K562 (cell line): ENCODE data around the gene INTS12. TPM values are rescaled to one million over a fixed set of nuclear protein-coding genes. Genes with fewer than 3 reads are reported as not detected.

Experiments
- ARHGAP35 ChIP-seq: fragments of 450-650 bp; IDR thresholded peaks from 2 replicates; pipeline ENCODE4 v1.6.1; 2018; ENCODE audit not compliant: partially characterized antibody
- ARID1B ChIP-seq: fragments of 450-650 bp; IDR thresholded peaks from 2 replicates; pipeline ENCODE4 v1.6.1; 2016; ENCODE audit warnings: antibody characterized with exemption, mild to moderate bottlenecking, inconsistent platforms
- CHD4 ChIP-seq: fragments of 200-600 bp; sonication (generic); IDR thresholded peaks from 3 replicates; pipeline ENCODE4 v1.6.1; 2012; ENCODE audit warnings: low read depth, mild to moderate bottlenecking, mixed read lengths, low read length, inconsistent platforms; ENCODE audit not compliant: insufficient read depth, insufficient replicate concordance, poor library complexity, severe bottlenecking
- EP300 ChIP-seq: IDR thresholded peaks from 2 replicates; pipeline ENCODE4 v1.6.1; 2012; ENCODE audit warnings: low read length, improper control_type of control experiment
- ETV1 ChIP-seq: fragments of 450-650 bp; conservative IDR thresholded peaks from 2 replicates; pipeline ENCODE4 v1.6.1; 2016; ENCODE audit warnings: missing genetic modification characterization, control low read depth, low read depth, missing compliant biosample characterization
- FOXO4 ChIP-seq: fragments of 450-650 bp; formaldehyde crosslinking; IDR thresholded peaks from 2 replicates; pipeline ENCODE4 v1.4.0; 2020; ENCODE audit warnings: mild to moderate bottlenecking, moderate library complexity
- GABPB1 ChIP-seq: sonication (generic); formaldehyde crosslinking; IDR thresholded peaks from 2 replicates; pipeline ENCODE4 v1.8.0; 2022; ENCODE audit warnings: mild to moderate bottlenecking, missing genetic modification reagents
- KAT8 ChIP-seq: fragments of 450-650 bp; IDR thresholded peaks from 2 replicates; pipeline ENCODE4 v1.6.1; 2016; ENCODE audit warnings: low read depth, mild to moderate bottlenecking
- MTA2 ChIP-seq: fragments of 450-650 bp; IDR thresholded peaks from 2 replicates; pipeline ENCODE4 v1.6.1; 2016; ENCODE audit warnings: low read depth
- PATZ1 ChIP-seq: fragments of 250-450 bp; sonication (Bioruptor Pico); IDR thresholded peaks from 2 replicates; pipeline ENCODE4 v1.5.0; 2020; ENCODE audit warnings: mild to moderate bottlenecking, borderline replicate concordance
- PBX2 ChIP-seq, 2 experiments: IDR thresholded peaks in 1 of 2; conservative IDR thresholded peaks in 1 of 2; 2 replicates each; pipeline ENCODE4 v1.6.1; 2016; ENCODE audit warnings: low read depth in 2 of 2, mild to moderate bottlenecking in 1 of 2, missing compliant biosample characterization in 1 of 2, missing genetic modification characterization in 1 of 2, moderate library complexity in 1 of 2
- RBM15 ChIP-seq: fragments of 200-400 bp; formaldehyde crosslinking; IDR thresholded peaks from 2 replicates; pipeline ENCODE4 v1.6.1; 2018; ENCODE audit warnings: mild to moderate bottlenecking, low read length, moderate library complexity; ENCODE audit not compliant: insufficient read depth
- SRSF3 ChIP-seq: fragments of 200-400 bp; formaldehyde crosslinking; IDR thresholded peaks from 2 replicates; pipeline ENCODE4 v1.6.1; 2016; ENCODE audit warnings: mild to moderate bottlenecking, low read length, moderate library complexity; ENCODE audit not compliant: insufficient read depth
- ZBTB17 ChIP-seq: fragments of 450-650 bp; formaldehyde crosslinking; IDR thresholded peaks from 2 replicates; pipeline ENCODE4 v1.4.0; 2020; ENCODE audit warnings: mild to moderate bottlenecking
- ZNF184 ChIP-seq: sonication (generic); formaldehyde crosslinking; IDR thresholded peaks from 2 replicates; pipeline ENCODE4 v1.5.0; 2020; ENCODE audit warnings: missing genetic modification reagents
- ZNF324 ChIP-seq: fragments of 250-450 bp; sonication (Bioruptor Pico); IDR thresholded peaks from 2 replicates; pipeline ENCODE4 v1.4.0; 2020; ENCODE audit warnings: mild to moderate bottlenecking
- ZNF695 ChIP-seq: fragments of 450-650 bp; formaldehyde crosslinking; IDR thresholded peaks from 2 replicates; pipeline ENCODE4 v1.4.0; 2020; ENCODE audit warnings: mild to moderate bottlenecking, moderate library complexity
- ZNF77 ChIP-seq: fragments of 250-450 bp; sonication (Bioruptor Pico); IDR thresholded peaks from 2 replicates; pipeline ENCODE4 v1.5.0; 2020
- ZSCAN29 ChIP-seq: fragments of 450-650 bp; IDR thresholded peaks from 2 replicates; pipeline ENCODE4 v1.6.1; 2017
- polyA plus RNA-seq, 8 experiments: library from polyadenylated mRNA; depleted of rRNA in 4 of 8; stranded (reverse) in 5 of 8; unstranded in 3 of 8; fragments of >200 nt; fragmentation: Nextera tagmentation in 2 of 8; fragmentation: Illumina TruSeq in 1 of 8; extraction: Ambion mirVana in 2 of 8; extraction: Trizol in 1 of 8; gene quantifications; 2 replicates each; pipeline versions ENCODE4 v1.2.1 to v1.2.3, GENCODE V29; 2011 to 2014; ENCODE audit warnings: inconsistent platforms in 1 of 8, missing spikeins in 1 of 8
- total RNA-seq, 7 experiments: library from RNA; depleted of rRNA in 6 of 7; stranded (reverse); fragments of >200 nt in 6 of 7; fragmentation: Illumina TruSeq in 2 of 7; extraction: Trizol in 2 of 7; gene quantifications; 2 replicates each; pipeline versions ENCODE4 v1.2.1 to v1.2.3, GENCODE V29; 2011 to 2021; ENCODE audit warnings: low replicate concordance in 1 of 7
- TF ChIP-seq, protein P1 (sequence below): fragments of 450-650 bp; IDR thresholded peaks from one replicate; pipeline ENCODE4 v1.6.1; 2018; ENCODE audit warnings: mild to moderate bottlenecking, moderate library complexity; ENCODE audit not compliant: partially characterized antibody
- TF ChIP-seq, protein P2 (sequence below): fragments of 250-450 bp; sonication (Bioruptor Pico); IDR thresholded peaks from 2 replicates; pipeline ENCODE4 v1.5.1; 2021; ENCODE audit warnings: mild to moderate bottlenecking

The INTS12 gene
- total and polyA plus RNA-seq, 9 of the 15 experiments (the other 6 are each of a cell fraction or from before 2014, with no cell fraction given) = 24.5 to 82.9 (median 41.2) TPM

DNA sequence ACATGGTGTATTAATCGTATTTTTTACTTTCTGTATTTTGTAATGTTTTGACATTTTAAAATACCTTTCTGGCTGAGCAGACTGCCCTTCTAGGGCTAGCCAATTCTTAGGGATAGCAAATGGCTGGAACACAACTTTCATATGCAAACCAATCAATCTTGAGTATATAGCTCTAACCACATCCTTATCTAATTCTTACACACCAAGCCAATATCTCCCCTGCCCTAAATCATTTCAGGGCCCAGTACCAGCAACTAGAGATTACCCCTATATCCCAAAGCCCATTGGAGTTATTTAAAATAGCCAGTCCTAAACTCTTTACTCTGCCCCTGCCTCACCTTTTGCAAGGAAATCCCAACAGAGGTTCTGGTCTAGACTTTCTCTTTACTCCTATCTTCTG, 58.3 kb downstream of the INTS12 start (continued):
- TF ChIP-seq PBX2 (CRISPR knock-in tag; IDR thresholded peaks at IDR 0.05; ENCODE audit: low read depth) = no peak
- TF ChIP-seq PBX2 (tag; conservative IDR thresholded peaks at IDR 0.05; ENCODE audit: low read depth) = peak; percentile 85
- no peak for TF ChIP-seq ZNF324 (CRISPR knock-in tag)
- TF ChIP-seq SRSF3 = no peak
- no peak for TF ChIP-seq GABPB1 (CRISPR knock-in tag)
- TF ChIP-seq EP300 = peak; percentile 40; the same call in 1 of the 2 replicates
- TF ChIP-seq ZBTB17 (CRISPR knock-in tag) = no peak
- TF ChIP-seq MTA2 = peak; percentile 60
- TF ChIP-seq RBM15 = no peak
- no peak for TF ChIP-seq PATZ1 (CRISPR knock-in tag)
- no peak for TF ChIP-seq ZSCAN29
- TF ChIP-seq ZNF695 (CRISPR knock-in tag) = no peak
- TF ChIP-seq, protein P1, sequence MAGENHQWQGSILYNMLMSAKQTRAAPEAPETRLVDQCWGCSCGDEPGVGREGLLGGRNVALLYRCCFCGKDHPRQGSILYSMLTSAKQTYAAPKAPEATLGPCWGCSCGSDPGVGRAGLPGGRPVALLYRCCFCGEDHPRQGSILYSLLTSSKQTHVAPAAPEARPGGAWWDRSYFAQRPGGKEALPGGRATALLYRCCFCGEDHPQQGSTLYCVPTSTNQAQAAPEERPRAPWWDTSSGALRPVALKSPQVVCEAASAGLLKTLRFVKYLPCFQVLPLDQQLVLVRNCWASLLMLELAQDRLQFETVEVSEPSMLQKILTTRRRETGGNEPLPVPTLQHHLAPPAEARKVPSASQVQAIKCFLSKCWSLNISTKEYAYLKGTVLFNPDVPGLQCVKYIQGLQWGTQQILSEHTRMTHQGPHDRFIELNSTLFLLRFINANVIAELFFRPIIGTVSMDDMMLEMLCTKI = no peak
- no peak for TF ChIP-seq ZNF77
- TF ChIP-seq, protein P2, sequence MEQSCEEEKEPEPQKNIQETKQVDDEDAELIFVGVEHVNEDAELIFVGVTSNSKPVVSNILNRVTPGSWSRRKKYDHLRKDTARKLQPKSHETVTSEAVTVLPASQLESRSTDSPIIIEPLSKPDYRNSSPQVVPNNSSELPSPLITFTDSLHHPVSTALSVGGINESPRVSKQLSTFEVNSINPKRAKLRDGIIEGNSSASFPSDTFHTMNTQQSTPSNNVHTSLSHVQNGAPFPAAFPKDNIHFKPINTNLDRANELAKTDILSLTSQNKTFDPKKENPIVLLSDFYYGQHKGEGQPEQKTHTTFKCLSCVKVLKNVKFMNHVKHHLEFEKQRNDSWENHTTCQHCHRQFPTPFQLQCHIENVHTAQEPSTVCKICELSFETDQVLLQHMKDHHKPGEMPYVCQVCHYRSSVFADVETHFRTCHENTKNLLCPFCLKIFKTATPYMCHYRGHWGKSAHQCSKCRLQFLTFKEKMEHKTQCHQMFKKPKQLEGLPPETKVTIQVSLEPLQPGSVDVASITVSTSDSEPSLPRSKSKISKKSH (CRISPR knock-in tag) = no peak
- TF ChIP-seq FOXO4 = no peak
- TF ChIP-seq CHD4 = no peak
- no peak for TF ChIP-seq ARHGAP35
- TF ChIP-seq KAT8 = no peak
- TF ChIP-seq ZNF184 (CRISPR knock-in tag) = no peak
- TF ChIP-seq ARID1B = peak; percentile 86
- TF ChIP-seq ETV1 (tag) = peak; percentile 79
